GM21381 (cell line): ENCODE data around the gene EI24.

Source experiments
- ATAC-seq: cut with Tn5 transposase; IDR thresholded peaks from one replicate; pipeline ENCODE4 v1.9.1; 2021; ENCODE audit warnings: mild to moderate bottlenecking, moderate library complexity; ENCODE audit not compliant: unreplicated experiment

Gene EI24

DNA sequence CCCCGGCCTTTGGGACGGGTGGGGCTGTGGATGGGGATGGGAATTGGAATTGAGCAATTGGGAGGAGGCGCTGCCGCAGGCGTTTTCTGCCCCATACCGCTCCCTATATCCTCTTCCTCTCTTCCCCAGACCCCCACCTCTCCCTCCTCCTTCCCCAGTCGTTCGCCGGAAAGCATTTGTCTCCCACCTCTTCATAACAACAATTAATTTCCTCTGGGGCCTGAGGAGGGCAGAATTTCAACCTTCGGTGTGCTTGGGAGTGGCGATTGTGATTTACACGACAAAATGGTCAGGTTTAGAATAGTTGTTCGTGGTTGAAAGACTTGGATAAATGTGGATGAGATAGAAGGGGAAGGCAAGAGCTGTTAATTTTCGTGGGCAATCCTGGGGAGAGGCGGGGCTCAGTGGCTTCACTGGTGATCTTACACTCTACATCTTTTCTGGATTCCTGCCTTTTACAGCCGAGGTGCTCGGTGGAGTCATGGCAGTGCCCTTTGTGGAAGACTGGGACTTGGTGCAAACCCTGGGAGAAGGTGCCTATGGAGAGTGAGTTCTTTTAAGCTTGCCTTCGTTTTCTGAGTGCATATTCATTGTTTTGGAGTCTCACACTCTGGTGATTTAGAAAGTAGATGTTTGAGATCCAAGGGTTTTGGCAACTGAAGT, 57.1 kb downstream of the EI24 start:
- peak; percentile 29 for ATAC-seq

- ATAC-seq = no peak
Observed at GRCh38 chr11:125627236-125627910, 58.1 kb downstream of the EI24 start.
